GM12874 (cell line): ENCODE data around the gene IQCK.

ENCODE experiments used
- TF ChIP-seq, protein P1 (sequence below): IDR thresholded peaks from 2 replicates; pipeline ENCODE4 v1.5.1; 2011; ENCODE audit warnings: low read depth, mild to moderate bottlenecking, control low read depth, low read length, moderate library complexity; ENCODE audit not compliant: insufficient read depth

IQCK gene, protein sequence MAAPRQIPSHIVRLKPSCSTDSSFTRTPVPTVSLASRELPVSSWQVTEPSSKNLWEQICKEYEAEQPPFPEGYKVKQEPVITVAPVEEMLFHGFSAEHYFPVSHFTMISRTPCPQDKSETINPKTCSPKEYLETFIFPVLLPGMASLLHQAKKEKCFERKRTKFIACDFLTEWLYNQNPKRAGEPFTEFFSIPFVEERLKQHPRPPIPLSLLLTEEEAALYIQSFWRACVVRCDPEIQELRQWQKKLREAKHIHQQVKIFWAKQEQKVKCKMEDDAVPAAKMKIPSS

GRCh38 chr16:19717741-19718623, at the start of gene IQCK, which contains the start of gene KNOP1:
Gene IQCK, plus strand, starts transcription at chr16:19718271. Its CDS starts 36 bp downstream, at chr16:19718307.
Gene KNOP1, minus strand, starts transcription at chr16:19718227. Its CDS starts 3,192 bp downstream, at chr16:19715035.
- TF ChIP-seq, protein P1, sequence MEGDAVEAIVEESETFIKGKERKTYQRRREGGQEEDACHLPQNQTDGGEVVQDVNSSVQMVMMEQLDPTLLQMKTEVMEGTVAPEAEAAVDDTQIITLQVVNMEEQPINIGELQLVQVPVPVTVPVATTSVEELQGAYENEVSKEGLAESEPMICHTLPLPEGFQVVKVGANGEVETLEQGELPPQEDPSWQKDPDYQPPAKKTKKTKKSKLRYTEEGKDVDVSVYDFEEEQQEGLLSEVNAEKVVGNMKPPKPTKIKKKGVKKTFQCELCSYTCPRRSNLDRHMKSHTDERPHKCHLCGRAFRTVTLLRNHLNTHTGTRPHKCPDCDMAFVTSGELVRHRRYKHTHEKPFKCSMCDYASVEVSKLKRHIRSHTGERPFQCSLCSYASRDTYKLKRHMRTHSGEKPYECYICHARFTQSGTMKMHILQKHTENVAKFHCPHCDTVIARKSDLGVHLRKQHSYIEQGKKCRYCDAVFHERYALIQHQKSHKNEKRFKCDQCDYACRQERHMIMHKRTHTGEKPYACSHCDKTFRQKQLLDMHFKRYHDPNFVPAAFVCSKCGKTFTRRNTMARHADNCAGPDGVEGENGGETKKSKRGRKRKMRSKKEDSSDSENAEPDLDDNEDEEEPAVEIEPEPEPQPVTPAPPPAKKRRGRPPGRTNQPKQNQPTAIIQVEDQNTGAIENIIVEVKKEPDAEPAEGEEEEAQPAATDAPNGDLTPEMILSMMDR: 0 out of 2 replicates have a peak, but pooled peaks have one; percentile 1

DNA sequence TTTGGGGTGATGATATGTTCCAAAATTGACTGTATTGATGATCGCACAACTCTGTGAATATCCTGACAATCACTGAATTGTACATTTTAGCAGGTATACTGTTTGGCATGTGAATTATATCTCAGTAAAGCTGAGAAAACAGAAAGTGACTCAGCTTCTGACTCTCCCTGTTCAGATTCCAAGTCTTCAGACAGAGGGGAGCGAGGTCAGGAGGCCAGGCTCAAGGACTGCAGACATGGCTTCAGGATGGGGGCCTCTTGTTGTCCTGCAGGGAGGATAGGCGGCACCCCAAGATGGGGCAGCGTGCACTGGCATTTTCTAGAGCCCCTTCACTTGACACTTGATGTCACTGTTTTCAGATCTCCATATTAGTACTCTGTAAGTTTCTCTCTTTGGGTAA, 45.7 kb upstream of the IQCK start:
- TF ChIP-seq, protein P1: no peak

DNA sequence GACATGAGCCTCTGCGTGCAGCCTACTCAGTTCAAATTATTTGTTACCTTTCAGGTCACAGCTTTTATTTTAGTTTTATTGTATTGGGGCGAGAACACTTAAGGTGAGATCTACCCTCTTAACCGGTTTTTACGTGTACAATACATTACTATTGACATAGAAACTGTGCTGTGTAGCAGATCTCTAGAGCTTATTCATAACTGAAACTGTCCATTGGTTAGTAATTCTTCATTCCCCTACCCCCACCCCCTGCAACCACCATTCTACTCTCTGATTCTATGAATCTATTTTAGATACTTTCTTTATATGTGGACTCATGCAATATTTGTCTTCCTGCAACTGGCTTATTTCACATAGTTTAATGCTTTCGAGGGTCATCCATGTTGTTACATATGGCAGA, 43.6 kb upstream of the IQCK start:
- TF ChIP-seq, protein P1: no peak

- TF ChIP-seq, protein P1: no peak
Measured at GRCh38 chr16:19677402-19677801, 40.7 kb upstream of the IQCK start.

GRCh38 chr16:19678804-19679203, 39.3 kb upstream of the IQCK start:
- TF ChIP-seq, protein P1: no peak

- TF ChIP-seq, protein P1: 0 out of 2 replicates have a peak, but pooled peaks have one; percentile 7
Measured at GRCh38 chr16:19680881-19681340, 37.2 kb upstream of the IQCK start.

DNA sequence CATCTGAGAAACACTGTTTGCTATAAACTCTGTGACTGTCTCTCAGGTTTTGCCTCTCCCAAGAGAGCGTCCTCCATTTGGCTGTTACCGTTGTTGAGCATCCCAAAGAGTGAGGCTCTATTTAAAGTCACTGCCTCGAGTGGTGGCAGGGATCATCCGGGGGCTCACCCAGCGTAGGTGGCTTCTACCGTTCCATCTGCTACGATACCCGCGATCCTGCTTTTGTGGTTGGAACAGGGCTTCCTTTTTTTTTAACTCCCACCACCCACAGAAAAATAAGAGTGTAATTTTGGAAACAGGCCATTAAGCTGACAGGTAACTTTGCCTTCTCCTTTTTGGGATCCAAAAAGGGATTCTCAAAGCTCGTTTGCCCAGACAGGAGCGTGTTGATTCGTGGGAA, 36.4 kb upstream of the IQCK start:
- TF ChIP-seq, protein P1: no peak
